Measurements from ENCODE around the gene SRMS. TPM values are rescaled to one million over a fixed set of nuclear protein-coding genes. Genes with fewer than 3 reads are reported as not detected.

Gene SRMS
- total RNA-seq, 1 donor from 2014 or later: not detected

- DNase-seq (no peak), ATAC-seq (no peak)
- Histone ChIP-seq H3K4me3 (no peak overlapping the region), H3K4me1 (peaks cover 11% of the 10 kb centered on the region), H3K27me3 (ENCODE audit: low read depth) (peaks cover 12% of the 10 kb centered on the region), H3K27ac (no peak overlapping the region), H3K9me3 (no peaks in the 10 kb centered on the region), H3K36me3 (no peaks in the 10 kb centered on the region)
- TF ChIP-seq CTCF (IDR thresholded peaks at IDR 0.05): no peak
- intact Hi-C loops (cut with DNase I): no loop called here
Measured at GRCh38 chr20:63552481-63553249, 5.1 kb upstream of the SRMS start.

DNA sequence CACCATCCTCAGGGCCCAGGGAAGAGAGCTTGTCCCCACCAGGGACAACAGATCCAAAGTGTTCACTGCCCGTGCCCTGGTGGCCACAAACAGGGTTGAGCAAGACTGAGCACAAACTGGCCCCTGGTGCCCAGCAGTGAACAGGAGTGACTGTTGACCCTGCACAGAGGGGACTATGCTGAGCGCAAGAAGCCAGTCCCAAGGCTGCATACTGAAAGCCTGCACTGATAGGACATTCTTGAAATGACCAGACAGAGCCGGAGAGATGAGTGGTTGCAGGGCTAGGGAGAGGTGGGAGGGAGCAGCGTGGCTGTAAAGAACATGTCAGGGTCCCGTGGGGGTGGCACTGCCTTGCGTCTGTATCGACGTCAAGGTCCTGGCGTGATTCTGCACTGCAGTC is 3.5 kb upstream of the SRMS start:
- H3K4me3 ChIP-seq: no peak overlapping the region
- intact Hi-C loops (cut with DNase I): no loop called here
- TF ChIP-seq CTCF (IDR thresholded peaks at IDR 0.05): no peak

DNA sequence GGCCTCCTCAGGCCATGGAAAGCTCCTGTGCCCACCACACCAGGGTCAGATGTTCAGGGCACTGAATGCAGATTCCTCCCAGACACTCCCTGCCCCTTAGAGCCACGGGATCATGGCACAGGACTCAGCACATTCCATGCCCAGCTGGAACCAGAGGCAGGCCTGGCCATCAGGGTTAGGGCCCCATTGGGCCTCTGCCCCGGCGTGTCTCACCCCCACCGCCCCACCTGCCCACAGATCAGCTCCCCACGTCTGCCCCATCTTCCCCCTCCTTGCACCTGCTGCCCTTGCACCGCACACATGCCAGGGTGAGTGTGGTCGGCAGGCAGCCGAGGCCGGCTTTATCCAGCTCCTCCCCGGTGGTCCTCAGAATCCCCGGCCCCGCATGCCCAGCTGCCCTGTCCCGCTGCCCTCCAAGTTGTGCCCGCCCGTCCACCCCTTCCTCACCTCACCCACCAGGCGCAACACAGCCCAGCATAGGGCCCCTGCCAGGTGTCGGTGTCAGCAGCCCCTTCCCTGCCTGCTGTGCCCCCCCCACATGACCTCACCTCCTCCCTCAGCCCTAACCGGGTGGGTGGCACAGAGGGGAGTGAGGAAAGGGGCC is 2.2 kb upstream of the SRMS start:
- ATAC-seq (no peak), DNase-seq (no peak)
- Histone ChIP-seq H3K9me3 (no peaks in the 10 kb centered on the region), H3K4me1 (peaks cover 11% of the 10 kb centered on the region), H3K27ac (no peak overlapping the region), H3K27me3 (ENCODE audit: low read depth) (peaks cover 22% of the 10 kb centered on the region), H3K4me3 (no peak overlapping the region), H3K36me3 (no peaks in the 10 kb centered on the region)
- no peak for TF ChIP-seq CTCF (IDR thresholded peaks at IDR 0.05)
- intact Hi-C loops (cut with DNase I): no loop called here

More for the DNA sequence above, 3.5 kb upstream of the SRMS start:
- Histone ChIP-seq H3K27ac (no peak overlapping the region), H3K9me3 (no peaks in the 10 kb centered on the region), H3K4me1 (peaks cover 11% of the 10 kb centered on the region), H3K27me3 (ENCODE audit: low read depth) (peaks cover 22% of the 10 kb centered on the region), H3K36me3 (no peaks in the 10 kb centered on the region)
- ATAC-seq (no peak), DNase-seq (no peak)

DNA sequence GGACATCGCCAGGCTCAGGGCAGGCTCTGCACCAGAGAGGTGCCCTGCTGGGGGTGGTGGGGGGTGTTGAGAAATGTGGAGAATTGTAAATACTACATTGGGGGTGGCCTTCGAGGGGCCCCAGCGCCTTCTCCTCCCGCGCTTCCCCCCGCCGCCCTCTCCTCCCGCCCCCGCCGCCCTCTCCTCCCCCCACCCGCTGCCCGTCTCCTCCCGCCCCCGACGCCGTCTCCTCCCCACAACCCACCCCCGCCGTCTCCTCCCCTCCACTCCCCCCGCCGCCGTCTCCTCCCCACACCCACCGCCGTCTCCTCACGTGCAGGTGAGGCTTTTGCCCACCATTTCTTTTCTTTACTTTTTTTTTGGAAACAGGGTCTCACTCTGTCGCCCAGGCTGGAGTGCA is 1.5 kb upstream of the SRMS start:
- no peak for TF ChIP-seq CTCF (IDR thresholded peaks at IDR 0.05)
- H3K9me3 ChIP-seq: no peaks in the 10 kb centered on the region
- H3K4me3 ChIP-seq: no peak overlapping the region
- intact Hi-C loops (cut with DNase I): no loop called here
- ATAC-seq (no peak), DNase-seq (no peak)
- peaks cover 4% of the 10 kb centered on the region for H3K4me1 ChIP-seq
- peaks cover 22% of the 10 kb centered on the region for H3K27me3 ChIP-seq (ENCODE audit: low read depth)
- no peaks in the 10 kb centered on the region for H3K36me3 ChIP-seq
- no peak overlapping the region for H3K27ac ChIP-seq

DNA sequence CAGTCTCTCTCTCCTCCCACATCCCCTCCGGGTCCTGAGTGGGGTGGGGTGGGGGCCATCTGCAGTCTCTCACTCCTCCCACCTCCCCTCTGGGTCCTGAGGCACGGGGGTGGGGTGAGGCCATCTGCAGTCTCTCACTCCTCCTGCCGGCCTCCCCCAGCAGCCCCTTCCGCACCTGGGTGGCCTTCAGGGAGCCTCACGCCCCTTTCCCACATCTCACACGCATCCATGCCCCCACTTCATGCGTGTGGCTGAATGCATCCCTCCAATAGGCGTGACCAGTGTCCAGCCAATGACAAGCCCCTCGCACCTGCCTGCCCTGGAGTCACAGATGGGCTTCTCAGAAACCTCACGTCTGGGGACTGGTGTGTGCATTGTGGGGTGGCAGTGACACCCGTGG is 993 bp upstream of the SRMS start:
- H3K4me1 ChIP-seq: peaks cover under 1% of the 10 kb centered on the region
- no peak for ATAC-seq
- no peak overlapping the region for H3K4me3 ChIP-seq
- H3K36me3 ChIP-seq: no peaks in the 10 kb centered on the region
- H3K27ac ChIP-seq: no peak overlapping the region
- no peak for TF ChIP-seq CTCF (IDR thresholded peaks at IDR 0.05)
- H3K9me3 ChIP-seq: no peaks in the 10 kb centered on the region
- DNase-seq: no peak
- intact Hi-C loops (cut with DNase I): no loop called here
- H3K27me3 ChIP-seq (ENCODE audit: low read depth): peaks cover 22% of the 10 kb centered on the region
